ENCODE measurements around the gene YY1AP1.
"Not testable (repeated sequence)": the region's sequence is repeated elsewhere in the genome, so short reads cannot be mapped to it uniquely, and the experiment has no call there.

YY1AP1 gene

DNA sequence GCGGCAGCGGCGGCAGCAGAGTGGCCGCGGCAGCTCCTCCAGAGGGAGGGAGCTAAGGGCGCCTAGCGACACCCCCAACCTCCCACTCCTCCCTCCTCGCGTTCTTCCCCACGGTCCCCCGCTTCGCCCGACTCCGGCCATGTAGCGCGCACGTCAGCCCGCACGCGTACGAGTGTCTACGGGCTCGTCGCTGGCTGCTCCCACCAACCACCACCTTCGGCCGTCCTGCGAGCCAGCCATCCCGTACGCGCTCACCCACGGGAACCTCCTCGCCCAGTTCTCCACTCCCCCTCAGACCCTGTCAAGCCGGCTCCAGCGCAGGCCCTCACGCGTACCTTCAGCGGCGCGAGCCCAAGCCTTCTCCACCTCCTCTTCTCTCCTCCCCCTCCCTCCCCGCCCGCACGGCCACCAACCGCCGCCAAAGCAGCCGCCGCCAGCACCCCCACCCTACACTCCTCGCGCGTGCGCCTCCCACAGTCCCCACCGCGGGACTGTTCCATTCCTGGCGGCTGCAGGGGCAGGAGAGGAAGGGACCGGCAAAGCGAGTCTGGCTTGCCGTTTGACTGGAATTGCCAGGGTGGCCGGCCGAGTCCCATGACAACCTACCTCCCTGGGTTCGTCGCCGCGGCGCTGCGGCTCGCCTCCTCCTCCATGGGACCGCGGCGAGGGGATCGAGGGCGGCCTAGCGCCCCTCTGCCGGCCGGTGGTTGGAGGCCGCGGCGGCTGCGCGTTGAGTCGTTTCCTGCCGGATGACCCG lies at the start of gene YY1AP1:
YY1AP1 (minus strand) TSS at position 451 of the 757 bp plus-strand sequence. CDS start 8,338 bp downstream, outside the sequence.
- Histone ChIP-seq H3K27me3 (ENCODE audit: low read depth) (no peaks in the 10 kb centered on the region), H3K4me1 (peaks cover 8% of the 10 kb centered on the region; the same call in 1 of the 2 replicates), H3K4me3 (peak within 1 kb of the TSS; percentile 99), H3K36me3 (replicated peaks) (peaks cover 36% of the 10 kb centered on the region), H3K9me3 (0 out of 2 replicates have a peak, but pooled peaks cover 3% of the 10 kb centered on the region)
- in situ Hi-C loops (cut with MboI; ENCODE audit: low sequenced_read_pairs) = no loop called here
- DNase-seq (ENCODE audit: low spot score in 2 of 2) = peak; percentile 76 to 94

DNA sequence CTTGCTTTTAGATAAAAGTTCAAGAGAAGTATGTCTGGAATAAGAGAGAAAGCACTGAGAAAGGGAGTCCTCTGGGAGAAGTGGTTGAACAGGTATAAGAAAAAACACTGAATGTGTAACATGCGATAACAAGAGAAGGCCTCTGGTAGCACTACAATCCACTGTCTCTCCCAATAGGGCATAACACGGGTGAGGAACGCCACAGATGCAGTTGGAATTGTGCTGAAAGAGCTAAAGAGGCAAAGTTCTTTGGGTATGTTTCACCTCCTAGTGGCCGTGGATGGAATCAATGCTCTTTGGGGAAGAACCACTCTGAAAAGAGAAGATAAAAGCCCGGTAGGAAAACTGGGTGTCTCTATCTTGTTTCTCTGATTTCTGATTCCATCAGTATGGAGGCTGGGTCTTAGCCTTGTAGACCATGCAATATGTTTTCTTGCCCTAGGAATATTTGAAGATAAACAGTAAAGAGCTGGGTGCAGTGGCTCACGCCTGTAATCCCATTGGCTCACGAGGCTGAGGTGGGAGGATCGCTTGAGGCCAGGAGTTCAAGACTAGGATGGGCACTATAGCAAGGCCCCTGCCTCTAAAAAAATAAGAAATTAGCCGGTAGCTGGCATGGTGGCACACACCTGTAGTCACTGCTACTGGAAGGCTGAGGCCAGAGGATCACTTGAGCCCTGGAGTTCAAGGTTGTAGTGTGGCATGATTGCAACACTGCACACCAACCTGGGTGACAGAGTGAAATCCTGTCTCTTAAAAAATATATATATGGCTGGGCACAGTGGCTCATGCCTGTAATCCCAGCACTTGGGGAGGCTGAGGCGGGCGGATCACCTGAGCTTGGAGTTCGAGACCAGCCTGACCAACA lies 40.7 kb upstream of the YY1AP1 start:
- H3K4me3 ChIP-seq = no peak overlapping the region
- H3K9me3 ChIP-seq = no peaks in the 10 kb centered on the region
- peak; percentile 73 to 78 for DNase-seq (ENCODE audit: low spot score in 2 of 2)
- peaks cover 40% of the 10 kb centered on the region for H3K36me3 ChIP-seq (replicated peaks)
- in situ Hi-C loops (cut with MboI; ENCODE audit: low sequenced_read_pairs) = no loop called here
- no peaks in the 10 kb centered on the region for H3K4me1 ChIP-seq
- H3K27me3 ChIP-seq (ENCODE audit: low read depth) = no peaks in the 10 kb centered on the region

- peaks cover 29% of the 10 kb centered on the region for H3K36me3 ChIP-seq (replicated peaks)
- H3K9me3 ChIP-seq = no peaks in the 10 kb centered on the region
- H3K4me1 ChIP-seq = no peaks in the 10 kb centered on the region
- no peak for DNase-seq (ENCODE audit: low spot score in 2 of 2)
- no peak overlapping the region for H3K4me3 ChIP-seq
- no peaks in the 10 kb centered on the region for H3K27me3 ChIP-seq (ENCODE audit: low read depth)
- in situ Hi-C loops (cut with MboI; ENCODE audit: low sequenced_read_pairs) = no loop called here
Measured at GRCh38 chr1:155725142-155725541, 36.6 kb upstream of the YY1AP1 start.

- in situ Hi-C loops (cut with MboI; ENCODE audit: low sequenced_read_pairs) = no loop called here
- no peaks in the 10 kb centered on the region for H3K9me3 ChIP-seq
- peaks cover 30% of the 10 kb centered on the region for H3K36me3 ChIP-seq (replicated peaks)
Measured at GRCh38 chr1:155719703-155720102, 31.1 kb upstream of the YY1AP1 start.

DNA sequence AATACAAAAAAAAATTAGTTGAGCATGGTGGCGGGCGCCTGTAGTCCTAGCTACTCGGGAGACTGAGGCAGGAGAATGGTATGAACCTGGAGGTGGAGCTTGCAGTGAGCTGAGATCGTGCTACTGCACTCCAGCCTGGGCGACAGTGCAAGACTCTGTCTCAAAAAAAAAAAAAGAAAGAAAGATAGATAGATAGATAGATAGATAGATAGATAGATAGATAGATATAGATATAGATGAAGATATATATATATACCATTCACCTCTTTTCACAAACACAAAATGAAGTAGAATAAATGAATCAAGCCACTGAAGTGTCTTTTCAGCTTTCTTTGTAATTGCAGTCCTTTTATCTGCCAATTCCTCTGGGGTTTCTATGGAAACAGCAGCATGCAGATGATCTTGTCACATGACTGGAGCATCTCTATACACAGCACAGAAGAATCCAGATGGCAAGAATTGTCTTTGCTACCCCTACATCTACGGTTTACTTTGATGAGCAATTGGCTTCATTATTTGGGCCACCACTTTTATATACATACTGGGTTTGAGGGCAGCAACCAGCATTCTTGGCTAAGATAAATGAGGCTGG lies 30.0 kb upstream of the YY1AP1 start:
- DNase-seq (ENCODE audit: low spot score in 2 of 2); H3K4me1 ChIP-seq; in situ Hi-C loops (cut with MboI; ENCODE audit: low sequenced_read_pairs); H3K27me3 ChIP-seq (ENCODE audit: low read depth); H3K9me3 ChIP-seq; H3K4me3 ChIP-seq: not testable (repeated sequence)
- peaks cover 33% of the 10 kb centered on the region for H3K36me3 ChIP-seq (replicated peaks)

More at GRCh38 chr1:155719703-155720102, 31.1 kb upstream of the YY1AP1 start:
- H3K27me3 ChIP-seq (ENCODE audit: low read depth) = no peaks in the 10 kb centered on the region
- no peaks in the 10 kb centered on the region for H3K4me1 ChIP-seq
- no peak for DNase-seq (ENCODE audit: low spot score in 2 of 2)
- no peak overlapping the region for H3K4me3 ChIP-seq

DNA sequence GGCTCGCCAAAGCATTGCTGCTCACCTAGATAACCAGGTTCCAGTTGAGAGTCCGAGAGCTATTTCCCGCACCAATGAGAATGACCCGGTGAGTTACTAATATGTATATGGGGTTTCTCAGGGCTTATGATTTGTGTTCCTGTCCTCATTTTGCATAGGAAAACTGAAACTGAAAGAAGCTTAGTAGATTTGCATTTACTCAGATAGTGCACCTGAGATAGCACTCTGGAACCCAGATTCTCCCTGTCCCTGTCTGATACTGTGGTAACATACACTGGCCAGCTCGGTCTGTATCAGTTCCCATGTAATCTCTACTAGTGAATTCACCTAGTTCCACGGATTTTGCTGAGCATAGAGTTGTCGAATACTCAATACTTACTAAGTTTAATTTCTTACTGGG lies 28.5 kb upstream of the YY1AP1 start:
- Histone ChIP-seq H3K9me3 (no peaks in the 10 kb centered on the region), H3K4me1 (no peaks in the 10 kb centered on the region), H3K4me3 (no peak overlapping the region), H3K27me3 (ENCODE audit: low read depth) (no peaks in the 10 kb centered on the region), H3K36me3 (replicated peaks) (peaks cover 32% of the 10 kb centered on the region)
- DNase-seq (ENCODE audit: low spot score in 2 of 2) = no peak
- in situ Hi-C loops (cut with MboI; ENCODE audit: low sequenced_read_pairs) = no loop called here

GRCh38 chr1:155715777-155716176 lies 27.2 kb upstream of the YY1AP1 start:
- Histone ChIP-seq H3K4me3 (no peak overlapping the region), H3K27me3 (ENCODE audit: low read depth) (no peaks in the 10 kb centered on the region), H3K9me3 (no peaks in the 10 kb centered on the region), H3K36me3 (replicated peaks) (peaks cover 32% of the 10 kb centered on the region), H3K4me1 (no peaks in the 10 kb centered on the region)
- no peak for DNase-seq (ENCODE audit: low spot score in 2 of 2)
- in situ Hi-C loops (cut with MboI; ENCODE audit: low sequenced_read_pairs) = no loop called here

- H3K27me3 ChIP-seq (ENCODE audit: low read depth); H3K4me1 ChIP-seq; H3K4me3 ChIP-seq; in situ Hi-C loops (cut with MboI; ENCODE audit: low sequenced_read_pairs); DNase-seq (ENCODE audit: low spot score in 2 of 2); H3K9me3 ChIP-seq: not testable (repeated sequence)
- peaks cover 32% of the 10 kb centered on the region for H3K36me3 ChIP-seq (replicated peaks)
Measured at GRCh38 chr1:155715056-155715455, 26.5 kb upstream of the YY1AP1 start.

- Histone ChIP-seq H3K4me3 (no peak overlapping the region), H3K9me3 (0 out of 2 replicates have a peak, but pooled peaks cover 2% of the 10 kb centered on the region), H3K4me1 (no peaks in the 10 kb centered on the region), H3K36me3 (replicated peaks) (peaks cover 29% of the 10 kb centered on the region), H3K27me3 (ENCODE audit: low read depth) (no peaks in the 10 kb centered on the region)
- no peak for DNase-seq (ENCODE audit: low spot score in 2 of 2)
- in situ Hi-C loops (cut with MboI; ENCODE audit: low sequenced_read_pairs) = no loop called here
Measured at GRCh38 chr1:155713075-155713474, 24.5 kb upstream of the YY1AP1 start.

- H3K4me3 ChIP-seq; H3K9me3 ChIP-seq; H3K27me3 ChIP-seq (ENCODE audit: low read depth); DNase-seq (ENCODE audit: low spot score in 2 of 2); H3K4me1 ChIP-seq; in situ Hi-C loops (cut with MboI; ENCODE audit: low sequenced_read_pairs): not testable (repeated sequence)
- peaks cover 26% of the 10 kb centered on the region for H3K36me3 ChIP-seq (replicated peaks)
Measured at GRCh38 chr1:155712636-155713035, 24.1 kb upstream of the YY1AP1 start.

DNA sequence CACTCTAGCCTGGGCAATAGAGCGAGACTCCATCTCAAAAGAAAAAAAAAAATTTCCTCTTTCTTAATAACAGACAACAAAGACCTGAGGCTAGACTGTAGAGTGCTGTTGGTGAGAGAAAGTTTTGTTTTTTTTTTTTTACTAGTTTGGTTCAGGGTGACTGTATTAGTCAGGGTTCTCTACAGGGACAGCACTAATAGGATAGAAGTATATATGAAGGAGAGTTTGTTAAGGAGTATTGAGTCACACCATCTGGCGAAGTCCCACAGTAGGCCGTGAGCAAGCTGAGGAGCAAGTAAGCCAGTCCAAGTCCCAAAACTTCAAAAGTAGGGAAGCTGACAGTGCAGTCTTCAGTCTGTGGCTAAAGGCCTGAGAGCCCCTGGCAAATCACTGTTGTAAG lies 22.9 kb upstream of the YY1AP1 start:
- H3K27me3 ChIP-seq (ENCODE audit: low read depth); H3K9me3 ChIP-seq; H3K4me1 ChIP-seq; H3K4me3 ChIP-seq; DNase-seq (ENCODE audit: low spot score in 2 of 2); in situ Hi-C loops (cut with MboI; ENCODE audit: low sequenced_read_pairs): not testable (repeated sequence)
- peaks cover 20% of the 10 kb centered on the region for H3K36me3 ChIP-seq (replicated peaks)

DNA sequence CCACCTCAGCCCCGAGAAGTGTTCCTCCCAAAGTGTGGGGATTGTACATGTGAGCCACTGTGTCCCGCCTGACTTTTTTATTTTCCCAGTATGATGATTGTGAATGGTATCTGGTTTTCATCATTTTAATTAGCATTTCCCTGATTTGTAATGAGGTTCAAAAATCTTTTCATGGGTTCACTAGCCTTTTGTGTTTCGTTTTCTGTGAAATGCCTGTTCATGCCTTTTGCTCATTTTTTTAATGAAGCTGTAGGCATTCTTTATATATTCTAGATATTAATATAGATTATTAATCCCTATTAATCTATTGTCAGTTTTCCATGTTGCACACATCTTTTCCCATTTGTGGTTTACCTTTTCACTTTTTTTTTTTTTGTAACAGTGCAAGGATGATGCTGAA lies 20.8 kb upstream of the YY1AP1 start:
- in situ Hi-C loops (cut with MboI; ENCODE audit: low sequenced_read_pairs) = no loop called here
- Histone ChIP-seq H3K36me3 (replicated peaks) (peaks cover 15% of the 10 kb centered on the region), H3K4me3 (no peak overlapping the region)

GRCh38 chr1:155706139-155706538 lies 17.6 kb upstream of the YY1AP1 start:
- no peak for DNase-seq (ENCODE audit: low spot score in 2 of 2)
- peaks cover 5% of the 10 kb centered on the region for H3K36me3 ChIP-seq (replicated peaks)
- in situ Hi-C loops (cut with MboI; ENCODE audit: low sequenced_read_pairs) = no loop called here
- H3K9me3 ChIP-seq = 0 out of 2 replicates have a peak, but pooled peaks cover 2% of the 10 kb centered on the region
- no peaks in the 10 kb centered on the region for H3K4me1 ChIP-seq
- H3K4me3 ChIP-seq = no peak overlapping the region
- no peaks in the 10 kb centered on the region for H3K27me3 ChIP-seq (ENCODE audit: low read depth)

More for the DNA sequence above, 20.8 kb upstream of the YY1AP1 start:
- Histone ChIP-seq H3K9me3 (0 out of 2 replicates have a peak, but pooled peaks cover 2% of the 10 kb centered on the region), H3K27me3 (ENCODE audit: low read depth) (no peaks in the 10 kb centered on the region), H3K4me1 (no peaks in the 10 kb centered on the region)
- DNase-seq (ENCODE audit: low spot score in 2 of 2) = no peak

Measured in HAP-1 (cell line).